ENCODE data around the gene CSK. TPM values are rescaled to one million over a fixed set of nuclear protein-coding genes. Genes with fewer than 3 reads are reported as not detected.

CSK gene
- total RNA-seq, 1 experiment from 2014 or later: 49.2 TPM

GRCh38 chr15:74823324-74823723, 41.4 kb downstream of the CSK start:
- Histone ChIP-seq H2AFZ (ENCODE audit: low read length) (no peak overlapping the region), H4K8ac (replicated peaks; ENCODE audit: insufficient read length, low read depth, low read length) (no peak overlapping the region), H2BK15ac (ENCODE audit: low read depth, low read length) (no peak overlapping the region), H3K9me3 (ENCODE audit: control insufficient read depth, low read depth, low read length) (no peaks in the 10 kb centered on the region), H3K79me1 (ENCODE audit: insufficient read depth, low read depth, low read length, poor library complexity, severe bottlenecking) (no peaks in the 10 kb centered on the region), H3K18ac (ENCODE audit: insufficient read length, low read depth, low read length) (no peak overlapping the region), H3K56ac (ENCODE audit: insufficient read length, low read depth, low read length) (no peak overlapping the region), H2BK5ac (ENCODE audit: insufficient read length, low read length) (no peak overlapping the region), H3K23ac (ENCODE audit: insufficient read length, low read depth, low read length) (no peak overlapping the region), H3K79me2 (ENCODE audit: insufficient read depth, low read length) (no peaks in the 10 kb centered on the region), H3K14ac (ENCODE audit: insufficient read depth, low read length) (no peak overlapping the region), H3K27ac (ENCODE audit: insufficient read length, low read depth, low read length) (no peak overlapping the region), H2BK12ac (ENCODE audit: insufficient read length, low read depth, low read length) (no peak overlapping the region), H2BK120ac (ENCODE audit: low read depth, low read length, poor library complexity, severe bottlenecking) (no peak overlapping the region), H3K4ac (ENCODE audit: low read depth, low read length) (no peak overlapping the region), H3K23me2 (ENCODE audit: insufficient read length, low read depth, low read length, poor library complexity, severe bottlenecking) (no peaks in the 10 kb centered on the region), H3K4me2 (ENCODE audit: insufficient read depth, insufficient read length, low read length) (no peak overlapping the region), H4K5ac (ENCODE audit: insufficient read length, low read depth, low read length) (no peak overlapping the region), H3T11ph (ENCODE audit: low read length) (no peak overlapping the region), H2BK20ac (ENCODE audit: low read depth, low read length, poor library complexity, severe bottlenecking) (no peak overlapping the region), H2AK5ac (ENCODE audit: insufficient read length, low read length) (no peak overlapping the region), H3K4me1 (ENCODE audit: insufficient read depth, low read length) (no peaks in the 10 kb centered on the region), H3K9ac (ENCODE audit: extremely low read depth, insufficient read length, low read length) (no peak overlapping the region), H4K91ac (ENCODE audit: insufficient read length, low read depth, low read length) (no peak overlapping the region), H4K20me1 (ENCODE audit: control insufficient read depth, insufficient read depth, insufficient read length) (no peaks in the 10 kb centered on the region), H3K27me3 (ENCODE audit: insufficient read depth, low read length) (peaks cover 10% of the 10 kb centered on the region; the same call in 1 of the 2 replicates)
- H3K36me3 Mint-ChIP-seq (ENCODE audit: insufficient read depth in 1 of 3, low read depth in 3 of 3): no peaks in the 10 kb centered on the region
- no peak overlapping the region for H3K4me3 Mint-ChIP-seq
- no CpG with 5 or more reads among the region's 6 CpGs for WGBS (ENCODE audit: extremely low coverage, insufficient read length, low lambda C conversion rate)
- H3K9me3 Mint-ChIP-seq: no peaks in the 10 kb centered on the region
- TF ChIP-seq, protein P1, sequence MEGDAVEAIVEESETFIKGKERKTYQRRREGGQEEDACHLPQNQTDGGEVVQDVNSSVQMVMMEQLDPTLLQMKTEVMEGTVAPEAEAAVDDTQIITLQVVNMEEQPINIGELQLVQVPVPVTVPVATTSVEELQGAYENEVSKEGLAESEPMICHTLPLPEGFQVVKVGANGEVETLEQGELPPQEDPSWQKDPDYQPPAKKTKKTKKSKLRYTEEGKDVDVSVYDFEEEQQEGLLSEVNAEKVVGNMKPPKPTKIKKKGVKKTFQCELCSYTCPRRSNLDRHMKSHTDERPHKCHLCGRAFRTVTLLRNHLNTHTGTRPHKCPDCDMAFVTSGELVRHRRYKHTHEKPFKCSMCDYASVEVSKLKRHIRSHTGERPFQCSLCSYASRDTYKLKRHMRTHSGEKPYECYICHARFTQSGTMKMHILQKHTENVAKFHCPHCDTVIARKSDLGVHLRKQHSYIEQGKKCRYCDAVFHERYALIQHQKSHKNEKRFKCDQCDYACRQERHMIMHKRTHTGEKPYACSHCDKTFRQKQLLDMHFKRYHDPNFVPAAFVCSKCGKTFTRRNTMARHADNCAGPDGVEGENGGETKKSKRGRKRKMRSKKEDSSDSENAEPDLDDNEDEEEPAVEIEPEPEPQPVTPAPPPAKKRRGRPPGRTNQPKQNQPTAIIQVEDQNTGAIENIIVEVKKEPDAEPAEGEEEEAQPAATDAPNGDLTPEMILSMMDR (conservative IDR thresholded peaks at IDR 0.05): no peak
- H3K27me3 Mint-ChIP-seq (ENCODE audit: low read depth): peaks cover 56% of the 10 kb centered on the region
- H3K4me1 Mint-ChIP-seq: peaks cover 13 to 46% of the 10 kb centered on the region in 2 experiments
- H3K27ac Mint-ChIP-seq: no peak overlapping the region
- DNase-seq: no peak

Data from H9 (cell line).